HCT116 (cell line): ENCODE measurements around the gene SEC14L1. TPM values are rescaled to one million over a fixed set of nuclear protein-coding genes. Genes with fewer than 3 reads are reported as not detected.

Experiments
- ATAC-seq: fragments of 200-7000 bp; cut with Tn5 transposase; 2 replicates; pipeline ENCODE4 v1.9.1; 2020; ENCODE audit warnings: mild to moderate bottlenecking, moderate library complexity
- BruUV-seq: library from RNA; stranded (reverse); fragments of 400-500 nt; replicated peaks from 2 replicates; lab custom pipeline; 2021; lab: Mats Ljungman, UMichigan
- CTCF ChIA-PET: fragments of 300-600 bp; sonication (Branson Sonifier 250); formaldehyde crosslinking; loops from one replicate; lab custom pipeline; 2021; ENCODE audit warnings: antibody characterized with exemption; lab: Charles Lee
- POLR2A ChIA-PET: fragments of 300-600, 350-600 bp; sonication (Branson Sonifier 250); formaldehyde crosslinking; loops from one replicate; lab custom pipeline; 2021; ENCODE audit warnings: antibody characterized with exemption; lab: Charles Lee
- RAD21 ChIA-PET, 2 experiments: fragments of 300-600 bp; sonication (Branson Sonifier 250); formaldehyde crosslinking; loops; one replicate each; lab custom pipeline; 2023; ENCODE audit warnings: low total read pairs in 2 of 2; ENCODE audit not compliant: uncharacterized antibody in 2 of 2, unreplicated experiment in 2 of 2, low non-redundant PET in 1 of 2; lab: Charles Lee
- DNase-seq: peaks from one replicate; pipeline ENCODE4 v3.0.0-alpha.2; 2010; ENCODE audit warnings: low read depth, low spot score
- H2AFZ ChIP-seq: fragments of 200-600 bp; shearing (Covaris generic), sonication (generic); 2 replicates; pipeline ENCODE4 v1.6.1; 2017; ENCODE audit warnings: low read depth, mixed run types, mixed read lengths, antibody characterized with exemption, low read length; ENCODE audit not compliant: poor library complexity, severe bottlenecking
- H3K27ac ChIP-seq: 2 replicates; pipeline ENCODE4 v1.5.1; 2012; ENCODE audit warnings: low read depth, low read length
- H3K27me3 ChIP-seq: fragments of 200-600 bp; sonication (generic); 2 replicates; pipeline ENCODE4 v1.6.1; 2016; ENCODE audit warnings: mixed run types, low read length, mixed read lengths; ENCODE audit not compliant: insufficient read depth
- H3K36me3 ChIP-seq, 2 experiments: fragments of 200-500 bp in 1 of 2; fragments of 200-600 bp in 1 of 2; sonication (Bioruptor generic) in 1 of 2; sonication (generic) in 1 of 2; 2 replicates each; pipeline versions ENCODE4 v1.5.1 to v1.6.1; 2014 to 2016; ENCODE audit warnings: low read length in 2 of 2, inconsistent platforms in 1 of 2, mixed read lengths in 1 of 2, mixed run types in 1 of 2; ENCODE audit not compliant: insufficient read depth in 2 of 2, control insufficient read depth in 1 of 2
- H3K4me1 ChIP-seq, 2 experiments: fragments of 200-600 bp in 1 of 2; sonication (generic) in 1 of 2; 2 replicates each; pipeline versions ENCODE4 v1.5.1 to v1.6.1; 2012 to 2017; ENCODE audit warnings: low read length in 2 of 2, inconsistent platforms in 1 of 2, mild to moderate bottlenecking in 1 of 2, mixed read lengths in 1 of 2, mixed run types in 1 of 2, moderate library complexity in 1 of 2; ENCODE audit not compliant: insufficient read depth in 2 of 2, control insufficient read depth in 1 of 2
- H3K4me2 ChIP-seq: fragments of 200-600 bp; sonication (generic); 2 replicates; pipeline ENCODE4 v1.6.1; 2017; ENCODE audit warnings: mixed run types, low read length, mixed read lengths
- H3K4me3 ChIP-seq, 2 experiments: fragments of 200-600 bp in 1 of 2; sonication (generic) in 1 of 2; replicated peaks in 1 of 2; 2 replicates each; pipeline ENCODE4 v1.5.1; 2011 to 2016; ENCODE audit warnings: low read length in 2 of 2, control low read depth in 1 of 2, low read depth in 1 of 2, mild to moderate bottlenecking in 1 of 2, mixed read lengths in 1 of 2, mixed run types in 1 of 2
- H3K79me2 ChIP-seq: fragments of 200-600 bp; sonication (generic); 2 replicates; pipeline ENCODE4 v1.6.1; 2017; ENCODE audit warnings: mild to moderate bottlenecking, mixed run types, low read length, moderate library complexity, mixed read lengths; ENCODE audit not compliant: insufficient read depth
- H3K9ac ChIP-seq: fragments of 200-600 bp; sonication (generic); 2 replicates; pipeline ENCODE4 v1.6.1; 2016; ENCODE audit warnings: low read length, mixed read lengths
- H3K9me2 ChIP-seq: fragments of 200-600 bp; sonication (generic), shearing (Covaris generic); 2 replicates; pipeline ENCODE4 v1.6.1; 2017; ENCODE audit warnings: mixed run types, mild to moderate bottlenecking, moderate library complexity; ENCODE audit not compliant: insufficient read depth
- H3K9me3 ChIP-seq, 2 experiments: fragments of 200-500 bp in 1 of 2; fragments of 200-600 bp in 1 of 2; sonication (Bioruptor generic) in 1 of 2; sonication (generic) in 1 of 2; 2 replicates each; pipeline ENCODE4 v1.6.1; 2014 to 2017; ENCODE audit warnings: low read length in 2 of 2, mixed read lengths in 2 of 2, inconsistent platforms in 1 of 2, low read depth in 1 of 2, mild to moderate bottlenecking in 1 of 2, mixed run types in 1 of 2, moderate library complexity in 1 of 2; ENCODE audit not compliant: control insufficient read depth in 1 of 2, insufficient read depth in 1 of 2
- H4K20me1 ChIP-seq: fragments of 200-600 bp; sonication (generic), shearing (Covaris generic); 2 replicates; pipeline ENCODE4 v1.6.1; 2017; ENCODE audit warnings: mixed run types, mild to moderate bottlenecking, moderate library complexity; ENCODE audit not compliant: insufficient read depth
- CBX3 ChIP-seq: IDR thresholded peaks from 2 replicates; pipeline ENCODE4 v1.6.1; 2012; ENCODE audit warnings: low read depth
- CEBPB ChIP-seq: IDR thresholded peaks from 2 replicates; pipeline ENCODE4 v1.6.1; 2012; ENCODE audit warnings: low read depth
- CTCF ChIP-seq, 3 experiments: fragments of 200-600 bp in 1 of 3; sonication (generic) in 1 of 3; IDR thresholded peaks in 2 of 3; conservative IDR thresholded peaks in 1 of 3; 2 replicates each; pipeline ENCODE4 v1.5.1; 2012 to 2017; ENCODE audit warnings: low read depth in 2 of 3, low read length in 2 of 3, antibody characterized with exemption in 1 of 3, borderline replicate concordance in 1 of 3, control low read depth in 1 of 3, mild to moderate bottlenecking in 1 of 3, mixed read lengths in 1 of 3, mixed run types in 1 of 3, moderate library complexity in 1 of 3; ENCODE audit not compliant: insufficient read depth in 1 of 3
- EGR1 ChIP-seq: IDR thresholded peaks from 2 replicates; pipeline ENCODE4 v1.6.1; 2012; ENCODE audit warnings: low read depth
- ELF1 ChIP-seq: IDR thresholded peaks from 2 replicates; pipeline ENCODE4 v1.6.1; 2012; ENCODE audit warnings: low read depth, borderline replicate concordance
- EZH2phosphoT487 ChIP-seq: fragments of 200-600 bp; IDR thresholded peaks from 2 replicates; pipeline ENCODE4 v1.6.1; 2018; ENCODE audit warnings: antibody characterized with exemption, borderline replicate concordance
- FOSL1 ChIP-seq: IDR thresholded peaks from 2 replicates; pipeline ENCODE4 v1.6.1; 2012; ENCODE audit warnings: low read depth
- JUND ChIP-seq: IDR thresholded peaks from 2 replicates; pipeline ENCODE4 v1.6.1; 2012
- POLR2A ChIP-seq: IDR thresholded peaks from 2 replicates; pipeline ENCODE4 v1.7.0; 2011; ENCODE audit warnings: borderline replicate concordance; ENCODE audit not compliant: insufficient read depth, insufficient read length; ENCODE audit errors: extremely low read depth
- POLR2AphosphoS5 ChIP-seq: IDR thresholded peaks from 2 replicates; pipeline ENCODE4 v1.6.1; 2011; ENCODE audit warnings: mild to moderate bottlenecking, low read depth, low read length, moderate library complexity
- RAD21 ChIP-seq: IDR thresholded peaks from 2 replicates; pipeline ENCODE4 v1.6.1; 2012; ENCODE audit warnings: low read depth, mild to moderate bottlenecking
- TCF7L2 ChIP-seq: IDR thresholded peaks from 2 replicates; pipeline ENCODE4 v1.7.0; 2011; ENCODE audit warnings: borderline replicate concordance, inconsistent platforms; ENCODE audit not compliant: insufficient read depth, insufficient read length; ENCODE audit errors: extremely low read depth
- YY1 ChIP-seq: IDR thresholded peaks from 2 replicates; pipeline ENCODE4 v1.6.1; 2011; ENCODE audit warnings: low read length, low read depth, moderate library complexity, mild to moderate bottlenecking; ENCODE audit not compliant: insufficient replicate concordance; ENCODE audit errors: extremely low read depth
- ZFX ChIP-seq: fragments of 450-650 bp; IDR thresholded peaks from 2 replicates; pipeline ENCODE4 v1.6.1; 2017
- intact Hi-C: fragments of 100-400 bp; cut with micrococcal nuclease; formaldehyde crosslinking; loops from 2 replicates; pipeline ENCODE4 v1.10.0; 2022
- total RNA-seq: library from RNA; stranded (reverse); gene quantifications from one replicate; pipeline ENCODE4 v1.2.1, GENCODE V29; 2021; ENCODE audit not compliant: unreplicated experiment
- TF ChIP-seq, protein P1 (sequence below): IDR thresholded peaks from 2 replicates; pipeline ENCODE4 v1.6.1; 2011; ENCODE audit warnings: mild to moderate bottlenecking, low read length, moderate library complexity; ENCODE audit not compliant: insufficient replicate concordance; ENCODE audit errors: extremely low read depth
- TF ChIP-seq, protein P2 (sequence below): IDR thresholded peaks from 2 replicates; pipeline ENCODE4 v1.6.1; 2012; ENCODE audit warnings: low read depth

Gene SEC14L1
- total RNA-seq, 1 experiment from 2014 or later: 59.7 TPM

- TF ChIP-seq, protein P1, sequence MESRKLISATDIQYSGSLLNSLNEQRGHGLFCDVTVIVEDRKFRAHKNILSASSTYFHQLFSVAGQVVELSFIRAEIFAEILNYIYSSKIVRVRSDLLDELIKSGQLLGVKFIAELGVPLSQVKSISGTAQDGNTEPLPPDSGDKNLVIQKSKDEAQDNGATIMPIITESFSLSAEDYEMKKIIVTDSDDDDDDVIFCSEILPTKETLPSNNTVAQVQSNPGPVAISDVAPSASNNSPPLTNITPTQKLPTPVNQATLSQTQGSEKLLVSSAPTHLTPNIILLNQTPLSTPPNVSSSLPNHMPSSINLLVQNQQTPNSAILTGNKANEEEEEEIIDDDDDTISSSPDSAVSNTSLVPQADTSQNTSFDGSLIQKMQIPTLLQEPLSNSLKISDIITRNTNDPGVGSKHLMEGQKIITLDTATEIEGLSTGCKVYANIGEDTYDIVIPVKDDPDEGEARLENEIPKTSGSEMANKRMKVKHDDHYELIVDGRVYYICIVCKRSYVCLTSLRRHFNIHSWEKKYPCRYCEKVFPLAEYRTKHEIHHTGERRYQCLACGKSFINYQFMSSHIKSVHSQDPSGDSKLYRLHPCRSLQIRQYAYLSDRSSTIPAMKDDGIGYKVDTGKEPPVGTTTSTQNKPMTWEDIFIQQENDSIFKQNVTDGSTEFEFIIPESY: no peak
- TF ChIP-seq JUND: no peak
- no peak for TF ChIP-seq CEBPB
- no peak for TF ChIP-seq YY1
- no peak for TF ChIP-seq POLR2A
- TF ChIP-seq ZFX: no peak
- TF ChIP-seq TCF7L2: no peak
- TF ChIP-seq RAD21: no peak
- TF ChIP-seq EZH2phosphoT487: no peak
- no peak for TF ChIP-seq CBX3
These were observed 76.8 kb downstream of the SEC14L1 start (continued) for GRCh38 chr17:77217566-77217965.

- POLR2A ChIA-PET: interaction anchor here (0.6 kb wide), 1 partner anchor 15 kb away, joined by 3 read pairs; no protein-coding TSS in a partner anchor
These were observed 78.1 kb downstream of the SEC14L1 start for GRCh38 chr17:77218902-77219301.

More at GRCh38 chr17:77218902-77219301, 78.1 kb downstream of the SEC14L1 start:
- Histone ChIP-seq H3K4me1 (no peaks in the 10 kb centered on the region), H3K4me2 (no peak overlapping the region), H3K36me3 (peaks cover 4 to 10% of the 10 kb centered on the region in 2 experiments; a peak in 3 of 4 replicates), H3K9me2 (no peaks in the 10 kb centered on the region), H3K27ac (no peak overlapping the region), H3K9me3 (no peaks in the 10 kb centered on the region), H2AFZ (no peak overlapping the region), H4K20me1 (no peaks in the 10 kb centered on the region), H3K9ac (no peak overlapping the region), H3K27me3 (no peaks in the 10 kb centered on the region), H3K4me3 (no peak overlapping the region), H3K79me2 (no peaks in the 10 kb centered on the region)
- DNase-seq: no peak
- intact Hi-C loops: no loop called here
- no TSS peak for BruUV-seq
- CTCF ChIA-PET: no interaction called here
- no peak for ATAC-seq
- RAD21 ChIA-PET: no interaction called here
- TF ChIP-seq CTCF (IDR thresholded peaks at IDR 0.05 in 2 of 3, conservative IDR thresholded peaks at IDR 0.05 in 1 of 3; ENCODE audit: borderline replicate concordance in 1 of 3, insufficient read depth in 1 of 3, low read depth in 2 of 3, low read length in 2 of 3) (no peak), YY1 (no peak), ELF1 (no peak), EGR1 (no peak), ZFX (no peak), POLR2A (no peak), TCF7L2 (no peak), POLR2AphosphoS5 (no peak), FOSL1 (no peak), CEBPB (no peak)
- TF ChIP-seq, protein P2, sequence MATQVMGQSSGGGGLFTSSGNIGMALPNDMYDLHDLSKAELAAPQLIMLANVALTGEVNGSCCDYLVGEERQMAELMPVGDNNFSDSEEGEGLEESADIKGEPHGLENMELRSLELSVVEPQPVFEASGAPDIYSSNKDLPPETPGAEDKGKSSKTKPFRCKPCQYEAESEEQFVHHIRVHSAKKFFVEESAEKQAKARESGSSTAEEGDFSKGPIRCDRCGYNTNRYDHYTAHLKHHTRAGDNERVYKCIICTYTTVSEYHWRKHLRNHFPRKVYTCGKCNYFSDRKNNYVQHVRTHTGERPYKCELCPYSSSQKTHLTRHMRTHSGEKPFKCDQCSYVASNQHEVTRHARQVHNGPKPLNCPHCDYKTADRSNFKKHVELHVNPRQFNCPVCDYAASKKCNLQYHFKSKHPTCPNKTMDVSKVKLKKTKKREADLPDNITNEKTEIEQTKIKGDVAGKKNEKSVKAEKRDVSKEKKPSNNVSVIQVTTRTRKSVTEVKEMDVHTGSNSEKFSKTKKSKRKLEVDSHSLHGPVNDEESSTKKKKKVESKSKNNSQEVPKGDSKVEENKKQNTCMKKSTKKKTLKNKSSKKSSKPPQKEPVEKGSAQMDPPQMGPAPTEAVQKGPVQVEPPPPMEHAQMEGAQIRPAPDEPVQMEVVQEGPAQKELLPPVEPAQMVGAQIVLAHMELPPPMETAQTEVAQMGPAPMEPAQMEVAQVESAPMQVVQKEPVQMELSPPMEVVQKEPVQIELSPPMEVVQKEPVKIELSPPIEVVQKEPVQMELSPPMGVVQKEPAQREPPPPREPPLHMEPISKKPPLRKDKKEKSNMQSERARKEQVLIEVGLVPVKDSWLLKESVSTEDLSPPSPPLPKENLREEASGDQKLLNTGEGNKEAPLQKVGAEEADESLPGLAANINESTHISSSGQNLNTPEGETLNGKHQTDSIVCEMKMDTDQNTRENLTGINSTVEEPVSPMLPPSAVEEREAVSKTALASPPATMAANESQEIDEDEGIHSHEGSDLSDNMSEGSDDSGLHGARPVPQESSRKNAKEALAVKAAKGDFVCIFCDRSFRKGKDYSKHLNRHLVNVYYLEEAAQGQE: no peak
